PC-3 (cell line): Measurements from ENCODE around the gene CNOT6L. TPM values are rescaled to one million over a fixed set of nuclear protein-coding genes. Genes with fewer than 3 reads are reported as not detected.

Source experiments
- ATAC-seq: fragments of 200-7000 bp; cut with Tn5 transposase; 2 replicates; pipeline ENCODE4 v1.9.1; 2020; ENCODE audit warnings: mild to moderate bottlenecking, moderate library complexity
- BruUV-seq: library from RNA; stranded (reverse); fragments of 400-500 nt; replicated peaks from 2 replicates; lab custom pipeline; 2021; lab: Mats Ljungman, UMichigan
- CTCF ChIA-PET: fragments of 300-600 bp; sonication (Branson Sonifier 250); formaldehyde crosslinking; loops from one replicate; lab custom pipeline; 2022; ENCODE audit warnings: antibody characterized with exemption; lab: Charles Lee
- POLR2A ChIA-PET: fragments of 300-600 bp; sonication (Branson Sonifier 250); formaldehyde crosslinking; loops from one replicate; lab custom pipeline; 2022; ENCODE audit warnings: antibody characterized with exemption; ENCODE audit not compliant: unreplicated experiment; lab: Charles Lee
- DNase-seq: peaks from one replicate; pipeline ENCODE4 v3.0.0-alpha.2; 2015
- H2AFZ ChIP-seq: fragments of 300-600 bp; sonication (generic); 2 replicates; pipeline ENCODE4 v1.6.0; 2016; ENCODE audit warnings: antibody characterized with exemption, low read length
- H3F3A ChIP-seq: fragments of 300-600 bp; sonication (generic); one replicate; pipeline ENCODE4 v1.6.0; 2017; ENCODE audit warnings: antibody characterized with exemption, low read length, control low read depth, mild to moderate bottlenecking; ENCODE audit not compliant: unreplicated experiment
- H3K27ac ChIP-seq: fragments of 300-600 bp; sonication (generic); 2 replicates; pipeline ENCODE4 v1.5.1; 2016; ENCODE audit warnings: mild to moderate bottlenecking, low read length
- H3K27me3 ChIP-seq: fragments of 300-600 bp; sonication (generic); 2 replicates; pipeline ENCODE4 v1.6.1; 2016; ENCODE audit warnings: low read length, mixed read lengths
- H3K36me3 ChIP-seq: fragments of 300-600 bp; sonication (generic); 2 replicates; pipeline ENCODE4 v1.6.1; 2016; ENCODE audit warnings: low read depth, mixed run types, low read length, mixed read lengths
- H3K4me1 ChIP-seq: fragments of 300-600 bp; sonication (generic); 2 replicates; pipeline ENCODE4 v1.5.1; 2016; ENCODE audit warnings: low read length; ENCODE audit not compliant: insufficient read depth
- H3K4me2 ChIP-seq: fragments of 300-600 bp; sonication (generic); 2 replicates; pipeline ENCODE4 v1.6.0; 2016; ENCODE audit warnings: low read length
- H3K4me3 ChIP-seq: fragments of 300-600 bp; sonication (generic); 2 replicates; pipeline ENCODE4 v1.5.1; 2016; ENCODE audit warnings: mild to moderate bottlenecking, low read length, mixed read lengths
- H3K79me2 ChIP-seq: fragments of 300-600 bp; sonication (generic); 2 replicates; pipeline ENCODE4 v1.6.1; 2017; ENCODE audit warnings: low read length, mixed read lengths
- H3K9ac ChIP-seq: fragments of 300-600 bp; sonication (generic); 2 replicates; pipeline ENCODE4 v1.6.0; 2016; ENCODE audit warnings: mild to moderate bottlenecking, low read length
- H3K9me2 ChIP-seq: fragments of 300-600 bp; sonication (generic); replicated peaks from 2 replicates; pipeline ENCODE4 v1.6.1; 2016; ENCODE audit warnings: mixed run types, low read length, mixed read lengths
- H3K9me3 ChIP-seq: fragments of 300-600 bp; sonication (generic); 2 replicates; pipeline ENCODE4 v1.6.1; 2016; ENCODE audit warnings: low read length, mixed read lengths
- H4K20me1 ChIP-seq: fragments of 300-600 bp; sonication (generic); 2 replicates; pipeline ENCODE4 v1.6.1; 2016; ENCODE audit warnings: low read length, mixed read lengths
- CTCF ChIP-seq: fragments of 300-600 bp; sonication (generic); conservative IDR thresholded peaks from 2 replicates; pipeline ENCODE4 v1.5.1; 2017; ENCODE audit warnings: antibody characterized with exemption, low read depth, mild to moderate bottlenecking, low read length
- EZH2 ChIP-seq: fragments of 300-600 bp; sonication (generic); IDR thresholded peaks from one replicate; pipeline ENCODE4 v1.6.1; 2017; ENCODE audit warnings: antibody characterized with exemption, mild to moderate bottlenecking, low read length; ENCODE audit not compliant: unreplicated experiment
- EZH2phosphoT487 ChIP-seq: fragments of 300-600 bp; sonication (generic); IDR thresholded peaks from 2 replicates; pipeline ENCODE4 v1.6.1; 2018; ENCODE audit warnings: mild to moderate bottlenecking, antibody characterized with exemption, low read length, borderline replicate concordance
- intact Hi-C: fragments of 100-400 bp; cut with micrococcal nuclease; formaldehyde crosslinking; loops from 2 replicates; pipeline ENCODE4 v1.9.0; 2023
- total RNA-seq: library from RNA; depleted of rRNA; stranded (reverse); fragments of >200 nt; gene quantifications from 2 replicates; pipeline ENCODE4 v1.2.3, GENCODE V29; 2014

The CNOT6L gene
- total RNA-seq, 1 experiment from 2014 or later, result 2.6 TPM

DNA sequence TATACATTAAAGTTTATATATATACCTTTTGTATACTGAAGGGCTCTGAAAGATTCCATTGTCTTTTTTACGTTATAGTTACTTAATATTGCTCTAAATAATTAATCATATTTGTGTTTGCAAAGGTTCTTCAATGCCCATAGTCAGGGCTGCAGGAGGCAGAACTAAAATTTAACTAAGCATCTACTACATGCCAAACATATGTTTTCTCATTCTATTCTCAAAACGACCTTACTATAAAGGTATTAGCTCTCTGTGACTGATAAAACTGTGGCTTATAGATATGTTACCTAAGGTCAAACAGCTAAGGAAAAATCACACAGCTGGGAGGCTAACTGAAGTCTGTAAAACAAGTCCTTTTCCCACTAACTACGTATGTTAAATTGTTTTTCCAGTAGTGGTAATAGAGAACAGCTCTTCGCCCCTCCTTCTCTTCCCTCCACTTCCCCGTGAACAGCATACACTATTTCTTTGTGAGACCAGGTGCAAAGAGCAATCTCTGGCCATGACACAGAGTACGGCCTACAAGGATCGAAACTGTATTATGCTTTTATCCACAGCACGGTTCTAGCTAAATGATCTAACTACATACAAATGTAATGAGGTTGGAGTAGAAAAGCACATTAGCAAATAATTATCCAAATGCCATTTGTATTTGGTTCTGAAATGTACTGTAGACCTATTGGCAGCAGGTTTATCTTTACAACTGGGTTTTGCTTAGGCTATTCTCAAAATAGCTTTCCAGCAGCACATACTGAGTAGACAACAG lies 1.7 kb downstream of the CNOT6L start:
- ATAC-seq, result no peak
- H3F3A ChIP-seq, result no peaks in the 10 kb centered on the region
- peak overlapping the region; percentile 90 for H3K4me2 ChIP-seq
- ChIA-PET POLR2A (no interaction called here), CTCF (interaction anchor here (0.5 kb wide), 1 partner anchor 18 kb away, joined by 12 read pairs; no protein-coding TSS in a partner anchor)
- no peaks in the 10 kb centered on the region for H4K20me1 ChIP-seq
- intact Hi-C loops, result no loop called here
- no peaks in the 10 kb centered on the region for H3K9me2 ChIP-seq
- H3K36me3 ChIP-seq, result no peaks in the 10 kb centered on the region
- H3K9ac ChIP-seq, result peak overlapping the region; percentile 62; the same call in 1 of the 2 replicates
- H3K79me2 ChIP-seq, result peaks cover 59% of the 10 kb centered on the region
- H3K4me3 ChIP-seq, result peak overlapping the region; percentile 70
- no peak for TF ChIP-seq EZH2phosphoT487
- TF ChIP-seq CTCF, result no peak
- no peak for TF ChIP-seq EZH2
- no peaks in the 10 kb centered on the region for H3K27me3 ChIP-seq
- peak overlapping the region; percentile 65 for H2AFZ ChIP-seq
- H3K27ac ChIP-seq, result 0 out of 2 replicates have a peak overlapping the region, but pooled peaks have one; percentile 27
- H3K9me3 ChIP-seq, result no peaks in the 10 kb centered on the region
- DNase-seq, result no peak
- H3K4me1 ChIP-seq, result peaks cover 12% of the 10 kb centered on the region
- no TSS peak for BruUV-seq

DNA sequence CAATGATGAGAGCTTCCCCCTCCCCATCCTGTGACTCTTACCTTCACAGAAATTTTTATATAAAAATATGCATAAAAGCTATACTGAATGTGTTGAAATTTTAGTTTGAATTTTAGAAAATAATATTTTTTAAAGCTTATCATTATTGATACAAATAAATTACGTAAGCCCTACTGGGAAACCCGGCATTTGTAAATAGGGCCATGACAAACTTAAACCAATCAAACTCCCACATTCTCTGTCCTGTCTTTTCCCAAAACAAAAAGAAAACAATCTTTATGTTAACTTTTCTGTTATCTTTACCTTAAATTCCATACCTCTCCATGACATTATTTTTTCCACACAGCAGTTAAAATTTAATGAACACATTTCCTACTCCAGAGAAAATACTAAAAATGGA lies 2.6 kb downstream of the CNOT6L start:
- CTCF ChIA-PET, result no interaction called here

More for the DNA sequence above, 2.6 kb downstream of the CNOT6L start:
- Histone ChIP-seq H4K20me1 (no peaks in the 10 kb centered on the region), H3F3A (no peaks in the 10 kb centered on the region), H3K9ac (no peak overlapping the region), H3K4me1 (peaks cover 12% of the 10 kb centered on the region), H3K4me2 (no peak overlapping the region), H3K27me3 (no peaks in the 10 kb centered on the region), H3K9me2 (no peaks in the 10 kb centered on the region), H3K9me3 (no peaks in the 10 kb centered on the region), H2AFZ (no peak overlapping the region), H3K27ac (no peak overlapping the region), H3K79me2 (peaks cover 67% of the 10 kb centered on the region), H3K36me3 (no peaks in the 10 kb centered on the region), H3K4me3 (no peak overlapping the region)
- no TSS peak for BruUV-seq
- intact Hi-C loops, result no loop called here
- POLR2A ChIA-PET, result no interaction called here
- TF ChIP-seq CTCF (no peak), EZH2 (no peak), EZH2phosphoT487 (no peak)
- no peak for DNase-seq
- no peak for ATAC-seq
